ENCODE measurements around the gene SLC50A1. TPM values are rescaled to one million over a fixed set of nuclear protein-coding genes. Genes with fewer than 3 reads are reported as not detected.

Gene SLC50A1
- total RNA-seq, 1 experiment from 2014 or later: 39.0 TPM

GRCh38 chr1:155110826-155111225, 24.8 kb upstream of the SLC50A1 start (continued):
- TF ChIP-seq ARID4B (CRISPR knock-in tag; IDR thresholded peaks at IDR 0.05; ENCODE audit: borderline replicate concordance) (no peak), ZNF263 (CRISPR knock-in tag; IDR thresholded peaks at IDR 0.05; ENCODE audit: low read depth) (no peak), ATF3 (CRISPR knock-in tag; conservative IDR thresholded peaks at IDR 0.05) (no peak), ZNF423 (CRISPR knock-in tag; IDR thresholded peaks at IDR 0.05) (no peak), ATF2 (CRISPR knock-in tag; IDR thresholded peaks at IDR 0.05; ENCODE audit: borderline replicate concordance, low read depth) (no peak), FOXP4 (CRISPR knock-in tag; IDR thresholded peaks at IDR 0.05) (no peak), CTCF (IDR thresholded peaks at IDR 0.05) (no peak)

- CTCF ChIA-PET: interaction anchor here (2.2 to 3.2 kb wide), 2 partner anchors 22 to 54 kb away, joined by 15 to 21 read pairs; no protein-coding TSS in a partner anchor
Measured at GRCh38 chr1:155113450-155113980, 22.1 kb upstream of the SLC50A1 start.

More at GRCh38 chr1:155113450-155113980, 22.1 kb upstream of the SLC50A1 start:
- DNase-seq (ENCODE audit: low spot score) (no peak), ATAC-seq (no peak)
- Mint-ChIP-seq H3K27ac (no peak overlapping the region), H3K9me3 (no peaks in the 10 kb centered on the region), H3K4me1 (peaks cover 4% of the 10 kb centered on the region; the same call in 1 of the 2 replicates), H3K4me3 (no peak overlapping the region), H3K27me3 (ENCODE audit: low read depth) (peaks cover 12% of the 10 kb centered on the region), H3K36me3 (no peaks in the 10 kb centered on the region)
- no peak for TF ChIP-seq E2F5 (CRISPR knock-in tag; IDR thresholded peaks at IDR 0.05)
- TF ChIP-seq ZNF219 (CRISPR knock-in tag; IDR thresholded peaks at IDR 0.05; ENCODE audit: borderline replicate concordance): no peak
- TF ChIP-seq MAX (CRISPR knock-in tag; IDR thresholded peaks at IDR 0.05): no peak
- TF ChIP-seq CREB1 (CRISPR knock-in tag; IDR thresholded peaks at IDR 0.05): no peak
- TF ChIP-seq ARID4B (CRISPR knock-in tag; IDR thresholded peaks at IDR 0.05; ENCODE audit: borderline replicate concordance): no peak
- POLR2A ChIA-PET: no interaction called here

Data from WTC11 (cell line).